Keratinocyte (primary cell): ENCODE results near the gene B3GNT4.
"Not testable (repeated sequence)": the region's sequence is repeated elsewhere in the genome, so short reads cannot be mapped to it uniquely, and the experiment has no call there.

Experiments
- EZH2 ChIP-seq: IDR thresholded peaks from one replicate; pipeline ENCODE4 v1.6.1; 2012; ENCODE audit warnings: inconsistent platforms, mild to moderate bottlenecking, low read length, moderate library complexity
- TF ChIP-seq, protein P1 (sequence below), 3 experiments: IDR thresholded peaks in 1 of 3; conservative IDR thresholded peaks in 1 of 3; optimal IDR thresholded peaks in 1 of 3; 2 replicates in 2 of 3; 3 replicates in 1 of 3; pipeline versions ENCODE3 to v1.5.1; 2011; ENCODE audit warnings: low read length in 3 of 3, mild to moderate bottlenecking in 3 of 3, moderate library complexity in 2 of 3, control low read depth in 1 of 3, inconsistent platforms in 1 of 3; ENCODE audit not compliant: insufficient read depth in 2 of 3; ENCODE audit errors: extremely low read depth in 1 of 3

DNA sequence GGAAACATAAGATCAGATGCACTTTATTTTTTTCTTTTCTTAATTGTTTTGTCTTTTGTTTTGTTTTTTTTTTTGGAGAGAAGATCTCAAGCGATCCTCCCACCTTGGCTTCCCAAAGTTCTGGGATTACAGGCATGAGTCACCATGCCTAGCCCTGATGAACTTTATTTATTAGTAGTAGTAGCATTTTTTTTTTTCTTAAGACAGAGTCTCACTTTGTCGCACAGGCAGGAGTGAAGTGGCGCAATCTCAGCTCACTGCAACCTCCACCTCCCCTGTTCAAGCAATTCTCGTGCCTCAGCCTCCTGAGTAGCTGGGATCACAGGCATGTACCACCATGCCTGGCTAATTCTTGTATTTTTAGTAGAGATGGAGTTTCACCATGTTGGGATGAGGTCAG lies 27.0 kb upstream of the B3GNT4 start:
- TF ChIP-seq, protein P1, sequence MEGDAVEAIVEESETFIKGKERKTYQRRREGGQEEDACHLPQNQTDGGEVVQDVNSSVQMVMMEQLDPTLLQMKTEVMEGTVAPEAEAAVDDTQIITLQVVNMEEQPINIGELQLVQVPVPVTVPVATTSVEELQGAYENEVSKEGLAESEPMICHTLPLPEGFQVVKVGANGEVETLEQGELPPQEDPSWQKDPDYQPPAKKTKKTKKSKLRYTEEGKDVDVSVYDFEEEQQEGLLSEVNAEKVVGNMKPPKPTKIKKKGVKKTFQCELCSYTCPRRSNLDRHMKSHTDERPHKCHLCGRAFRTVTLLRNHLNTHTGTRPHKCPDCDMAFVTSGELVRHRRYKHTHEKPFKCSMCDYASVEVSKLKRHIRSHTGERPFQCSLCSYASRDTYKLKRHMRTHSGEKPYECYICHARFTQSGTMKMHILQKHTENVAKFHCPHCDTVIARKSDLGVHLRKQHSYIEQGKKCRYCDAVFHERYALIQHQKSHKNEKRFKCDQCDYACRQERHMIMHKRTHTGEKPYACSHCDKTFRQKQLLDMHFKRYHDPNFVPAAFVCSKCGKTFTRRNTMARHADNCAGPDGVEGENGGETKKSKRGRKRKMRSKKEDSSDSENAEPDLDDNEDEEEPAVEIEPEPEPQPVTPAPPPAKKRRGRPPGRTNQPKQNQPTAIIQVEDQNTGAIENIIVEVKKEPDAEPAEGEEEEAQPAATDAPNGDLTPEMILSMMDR (optimal IDR thresholded peaks at IDR 0.05 in 1 of 3, IDR thresholded peaks at IDR 0.05 in 1 of 3, conservative IDR thresholded peaks at IDR 0.05 in 1 of 3; ENCODE audit: extremely low read depth in 1 of 3, insufficient read depth in 2 of 3, low read length in 3 of 3), result not testable (repeated sequence)
- not testable (repeated sequence) for TF ChIP-seq EZH2
